C4-2B (cell line): ENCODE results near the gene ZNF716.

ENCODE experiments used
- ZFX ChIP-seq: fragments of 450-650 bp; IDR thresholded peaks from 2 replicates; pipeline ENCODE4 v1.6.1; 2017
- TF ChIP-seq, protein P1 (sequence below): fragments of 450-650 bp; conservative IDR thresholded peaks from 2 replicates; pipeline ENCODE4 v1.5.1; 2017; ENCODE audit warnings: mild to moderate bottlenecking

DNA sequence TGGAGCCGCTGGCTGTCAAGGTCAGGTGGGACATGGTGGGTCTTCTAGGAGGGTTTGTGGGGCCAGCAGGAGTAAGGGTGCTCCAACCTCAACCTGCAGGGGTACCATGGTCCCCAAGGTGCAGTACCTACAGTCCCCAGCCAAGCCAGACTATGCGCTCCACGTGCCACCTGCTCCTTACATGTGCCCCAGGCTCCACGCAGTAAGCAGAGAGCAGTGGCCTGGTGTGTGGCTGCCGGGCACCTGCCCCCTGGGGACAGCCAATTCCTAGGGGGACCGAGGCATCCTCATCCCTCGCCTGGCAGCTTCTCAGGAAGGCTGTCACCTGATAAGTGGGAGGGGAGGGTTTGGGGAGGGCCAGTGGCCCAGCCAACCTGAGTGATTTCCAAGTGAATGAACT, 11.7 kb upstream of the ZNF716 start:
- TF ChIP-seq, protein P1, sequence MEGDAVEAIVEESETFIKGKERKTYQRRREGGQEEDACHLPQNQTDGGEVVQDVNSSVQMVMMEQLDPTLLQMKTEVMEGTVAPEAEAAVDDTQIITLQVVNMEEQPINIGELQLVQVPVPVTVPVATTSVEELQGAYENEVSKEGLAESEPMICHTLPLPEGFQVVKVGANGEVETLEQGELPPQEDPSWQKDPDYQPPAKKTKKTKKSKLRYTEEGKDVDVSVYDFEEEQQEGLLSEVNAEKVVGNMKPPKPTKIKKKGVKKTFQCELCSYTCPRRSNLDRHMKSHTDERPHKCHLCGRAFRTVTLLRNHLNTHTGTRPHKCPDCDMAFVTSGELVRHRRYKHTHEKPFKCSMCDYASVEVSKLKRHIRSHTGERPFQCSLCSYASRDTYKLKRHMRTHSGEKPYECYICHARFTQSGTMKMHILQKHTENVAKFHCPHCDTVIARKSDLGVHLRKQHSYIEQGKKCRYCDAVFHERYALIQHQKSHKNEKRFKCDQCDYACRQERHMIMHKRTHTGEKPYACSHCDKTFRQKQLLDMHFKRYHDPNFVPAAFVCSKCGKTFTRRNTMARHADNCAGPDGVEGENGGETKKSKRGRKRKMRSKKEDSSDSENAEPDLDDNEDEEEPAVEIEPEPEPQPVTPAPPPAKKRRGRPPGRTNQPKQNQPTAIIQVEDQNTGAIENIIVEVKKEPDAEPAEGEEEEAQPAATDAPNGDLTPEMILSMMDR = no peak
- TF ChIP-seq ZFX = no peak
